ENCODE results near the gene KRTAP5-2. TPM values are rescaled to one million over a fixed set of nuclear protein-coding genes. Genes with fewer than 3 reads are reported as not detected.

KRTAP5-2 gene
- total and polyA plus RNA-seq, 2 donors: 0.11 TPM; not detected in 1

DNA sequence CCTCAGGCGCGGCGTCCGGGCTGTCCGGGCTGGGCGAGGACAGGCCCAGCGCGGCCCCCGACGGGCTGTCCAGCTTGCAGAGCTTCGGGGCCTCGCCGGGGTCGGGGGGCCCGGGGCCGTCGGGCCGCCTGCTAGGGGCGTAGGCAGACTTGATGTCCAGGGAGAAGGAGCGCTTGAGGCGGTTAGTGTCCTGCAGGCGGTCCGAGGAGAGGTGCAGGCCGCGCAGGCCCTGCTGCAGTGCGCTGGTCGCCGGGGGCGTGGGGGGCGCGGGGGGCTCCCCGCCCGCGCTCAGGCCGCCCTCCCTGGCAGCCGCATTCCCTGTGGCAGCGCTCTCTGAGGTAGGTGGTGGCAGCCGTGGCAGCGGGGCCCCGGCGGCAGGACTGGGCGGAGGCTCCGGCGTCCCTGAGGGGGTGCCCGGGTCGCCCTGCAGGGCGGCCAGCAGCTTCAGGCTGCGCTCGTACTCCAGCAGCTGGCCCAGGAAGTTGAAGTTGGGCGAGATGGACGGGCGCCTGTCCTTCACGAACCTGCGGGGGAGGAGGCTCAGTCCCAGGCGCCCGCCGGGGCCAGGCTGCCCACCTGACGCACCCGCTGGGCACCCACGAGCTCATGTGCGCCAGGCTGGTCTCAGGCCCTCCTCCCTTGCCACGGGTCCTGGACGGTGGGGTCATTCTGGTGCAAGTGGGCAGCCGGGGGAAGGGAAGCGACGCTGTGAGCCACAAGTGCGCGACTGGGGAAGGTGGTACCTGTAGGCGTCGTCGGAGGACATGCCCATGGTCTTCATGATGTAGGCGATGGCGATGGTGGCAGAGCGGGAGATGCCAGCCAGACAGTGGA is 40.8 kb downstream of the KRTAP5-2 start:
- Histone ChIP-seq H3K4me1 (ENCODE audit: control insufficient read depth in 2 of 2, insufficient read depth in 2 of 2, low read length in 2 of 2) (no peaks in the 10 kb centered on the region), H3K4me3 (ENCODE audit: low read length in 2 of 2) (no peak overlapping the region), H3K9me3 (ENCODE audit: control insufficient read depth in 2 of 2, insufficient read depth in 1 of 2, low read length in 1 of 2) (peaks cover 0 to 1% of the 10 kb centered on the region in 2 donors), H3K36me3 (ENCODE audit: control insufficient read depth in 2 of 2, insufficient read depth in 2 of 2, low read length in 1 of 2) (no peaks in the 10 kb centered on the region), H3K27ac (ENCODE audit: low read depth in 1 of 2, low read length in 1 of 2) (no peak overlapping the region), H3K27me3 (ENCODE audit: control insufficient read depth in 2 of 2, insufficient read depth in 1 of 2, low read length in 1 of 2) (peaks cover 38 to 82% of the 10 kb centered on the region in 2 donors)
- WGBS: 70% methylated on average over 74 of the region's 74 CpGs
- no peak for DNase-seq (ENCODE audit: low read depth in 6 of 9, low spot score in 9 of 9)

GRCh38 chr11:1556278-1556902 is 41.7 kb downstream of the KRTAP5-2 start:
- H3K9me3 ChIP-seq (ENCODE audit: control insufficient read depth in 2 of 2, insufficient read depth in 1 of 2, low read length in 1 of 2): peaks cover 0 to 1% of the 10 kb centered on the region in 2 donors
- no peak overlapping the region for H3K4me3 ChIP-seq (ENCODE audit: low read length in 2 of 2)
- no peaks in the 10 kb centered on the region for H3K36me3 ChIP-seq (ENCODE audit: control insufficient read depth in 2 of 2, insufficient read depth in 2 of 2, low read length in 1 of 2)
- H3K4me1 ChIP-seq (ENCODE audit: control insufficient read depth in 2 of 2, insufficient read depth in 2 of 2, low read length in 2 of 2): no peaks in the 10 kb centered on the region
- no peak overlapping the region for H3K27ac ChIP-seq (ENCODE audit: low read depth in 1 of 2, low read length in 1 of 2)
- DNase-seq (ENCODE audit: low read depth in 6 of 9, low spot score in 9 of 9): no peak
- peaks cover 37 to 78% of the 10 kb centered on the region in 2 donors for H3K27me3 ChIP-seq (ENCODE audit: control insufficient read depth in 2 of 2, insufficient read depth in 1 of 2, low read length in 1 of 2)
- 24% methylated on average over 63 of the region's 63 CpGs for WGBS

- peaks cover 36 to 74% of the 10 kb centered on the region in 2 donors for H3K27me3 ChIP-seq (ENCODE audit: control insufficient read depth in 2 of 2, insufficient read depth in 1 of 2, low read length in 1 of 2)
These were observed 42.4 kb downstream of the KRTAP5-2 start for GRCh38 chr11:1555713-1556153.

DNA sequence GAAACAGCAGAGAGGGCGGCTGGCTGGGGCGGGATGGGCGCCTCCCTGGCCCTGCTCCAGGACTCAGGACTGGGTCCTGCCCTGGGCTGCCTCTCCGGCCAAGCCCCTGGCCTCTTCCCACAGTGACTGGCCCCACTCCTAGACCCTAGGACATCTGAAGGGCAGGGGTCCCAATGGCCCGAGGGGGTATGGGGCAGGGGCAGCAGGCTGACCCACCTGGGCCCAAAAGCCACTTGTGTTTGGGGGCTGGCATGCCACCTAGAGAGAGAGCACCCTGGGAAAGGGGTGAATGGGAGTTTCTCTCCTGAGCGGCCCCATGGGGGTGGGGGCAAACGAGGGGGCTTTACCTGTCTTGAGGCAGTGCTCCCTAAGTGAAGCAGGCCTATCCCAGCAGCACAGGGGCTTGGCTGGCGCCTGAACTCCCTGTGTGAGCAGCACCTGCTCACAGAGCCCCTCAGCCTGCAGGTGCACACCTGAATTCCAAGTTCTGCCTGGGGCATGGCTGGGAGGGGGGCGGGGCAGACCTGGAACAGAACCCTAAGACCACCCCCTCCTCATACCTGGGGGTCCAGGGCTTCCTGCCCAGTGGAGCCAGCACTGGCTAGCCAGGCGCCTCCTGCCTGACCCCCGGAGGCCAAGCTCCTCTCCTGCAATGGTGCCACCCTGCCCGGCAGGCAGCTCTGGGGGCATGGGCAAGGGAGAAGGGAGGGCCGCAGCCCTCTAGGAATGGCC is 42.9 kb downstream of the KRTAP5-2 start:
- no peak overlapping the region for H3K4me3 ChIP-seq (ENCODE audit: low read length in 2 of 2)
- H3K27ac ChIP-seq (ENCODE audit: low read depth in 1 of 2, low read length in 1 of 2): no peak overlapping the region
- H3K4me1 ChIP-seq (ENCODE audit: control insufficient read depth in 2 of 2, insufficient read depth in 2 of 2, low read length in 2 of 2): no peaks in the 10 kb centered on the region
- peaks cover 0 to 1% of the 10 kb centered on the region in 2 donors for H3K9me3 ChIP-seq (ENCODE audit: control insufficient read depth in 2 of 2, insufficient read depth in 1 of 2, low read length in 1 of 2)
- WGBS: 80% methylated on average over 13 of the region's 13 CpGs
- H3K27me3 ChIP-seq (ENCODE audit: control insufficient read depth in 2 of 2, insufficient read depth in 1 of 2, low read length in 1 of 2): peaks cover 36 to 71% of the 10 kb centered on the region in 2 donors
- no peak for DNase-seq (ENCODE audit: low read depth in 6 of 9, low spot score in 9 of 9)
- H3K36me3 ChIP-seq (ENCODE audit: control insufficient read depth in 2 of 2, insufficient read depth in 2 of 2, low read length in 1 of 2): no peaks in the 10 kb centered on the region

More at GRCh38 chr11:1555713-1556153, 42.4 kb downstream of the KRTAP5-2 start:
- DNase-seq (ENCODE audit: low read depth in 6 of 9, low spot score in 9 of 9): no peak
- H3K36me3 ChIP-seq (ENCODE audit: control insufficient read depth in 2 of 2, insufficient read depth in 2 of 2, low read length in 1 of 2): no peaks in the 10 kb centered on the region
- no peak overlapping the region for H3K4me3 ChIP-seq (ENCODE audit: low read length in 2 of 2)
- H3K27ac ChIP-seq (ENCODE audit: low read depth in 1 of 2, low read length in 1 of 2): no peak overlapping the region
- WGBS: 49% methylated on average over 9 of the region's 9 CpGs
- H3K4me1 ChIP-seq (ENCODE audit: control insufficient read depth in 2 of 2, insufficient read depth in 2 of 2, low read length in 2 of 2): no peaks in the 10 kb centered on the region
- peaks cover 0 to 1% of the 10 kb centered on the region in 2 donors for H3K9me3 ChIP-seq (ENCODE audit: control insufficient read depth in 2 of 2, insufficient read depth in 1 of 2, low read length in 1 of 2)

GRCh38 chr11:1553808-1554594 is 44.1 kb downstream of the KRTAP5-2 start:
- H3K27ac ChIP-seq (ENCODE audit: low read depth in 1 of 2, low read length in 1 of 2): no peak overlapping the region
- H3K27me3 ChIP-seq (ENCODE audit: control insufficient read depth in 2 of 2, insufficient read depth in 1 of 2, low read length in 1 of 2): peaks cover 45 to 73% of the 10 kb centered on the region in 2 donors
- no peak for DNase-seq (ENCODE audit: low read depth in 6 of 9, low spot score in 9 of 9)

GRCh38 chr11:1549338-1550330 is 48.5 kb downstream of the KRTAP5-2 start:
- Histone ChIP-seq H3K4me3 (ENCODE audit: low read length in 2 of 2) (no peak overlapping the region), H3K4me1 (ENCODE audit: control insufficient read depth in 2 of 2, insufficient read depth in 2 of 2, low read length in 2 of 2) (peaks cover 0 to 3% of the 10 kb centered on the region in 2 donors), H3K27ac (ENCODE audit: low read depth in 1 of 2, low read length in 1 of 2) (no peak overlapping the region), H3K36me3 (ENCODE audit: control insufficient read depth in 2 of 2, insufficient read depth in 2 of 2, low read length in 1 of 2) (no peaks in the 10 kb centered on the region), H3K27me3 (ENCODE audit: control insufficient read depth in 2 of 2, insufficient read depth in 1 of 2, low read length in 1 of 2) (peaks cover 49 to 79% of the 10 kb centered on the region in 2 donors), H3K9me3 (ENCODE audit: control insufficient read depth in 2 of 2, insufficient read depth in 1 of 2, low read length in 1 of 2) (peaks cover 0 to 1% of the 10 kb centered on the region in 2 donors)
- WGBS: 83% methylated on average over 13 of the region's 13 CpGs
- no peak for DNase-seq (ENCODE audit: low read depth in 6 of 9, low spot score in 9 of 9)

More at GRCh38 chr11:1553808-1554594, 44.1 kb downstream of the KRTAP5-2 start:
- H3K4me3 ChIP-seq (ENCODE audit: low read length in 2 of 2): no peak overlapping the region
- WGBS: 58% methylated on average over 20 of the region's 20 CpGs
- no peaks in the 10 kb centered on the region for H3K4me1 ChIP-seq (ENCODE audit: control insufficient read depth in 2 of 2, insufficient read depth in 2 of 2, low read length in 2 of 2)
- H3K9me3 ChIP-seq (ENCODE audit: control insufficient read depth in 2 of 2, insufficient read depth in 1 of 2, low read length in 1 of 2): peaks cover 0 to 1% of the 10 kb centered on the region in 2 donors
- no peaks in the 10 kb centered on the region for H3K36me3 ChIP-seq (ENCODE audit: control insufficient read depth in 2 of 2, insufficient read depth in 2 of 2, low read length in 1 of 2)

- H3K36me3 ChIP-seq (ENCODE audit: control insufficient read depth in 2 of 2, insufficient read depth in 2 of 2, low read length in 1 of 2): no peaks in the 10 kb centered on the region
- no peak for DNase-seq (ENCODE audit: low read depth in 6 of 9, low spot score in 9 of 9)
- H3K4me3 ChIP-seq (ENCODE audit: low read length in 2 of 2): no peak overlapping the region
- peaks cover 59 to 79% of the 10 kb centered on the region in 2 donors for H3K27me3 ChIP-seq (ENCODE audit: control insufficient read depth in 2 of 2, insufficient read depth in 1 of 2, low read length in 1 of 2)
- H3K27ac ChIP-seq (ENCODE audit: low read depth in 1 of 2, low read length in 1 of 2): no peak overlapping the region
- peaks cover 0 to 3% of the 10 kb centered on the region in 2 donors for H3K4me1 ChIP-seq (ENCODE audit: control insufficient read depth in 2 of 2, insufficient read depth in 2 of 2, low read length in 2 of 2)
- H3K9me3 ChIP-seq (ENCODE audit: control insufficient read depth in 2 of 2, insufficient read depth in 1 of 2, low read length in 1 of 2): peaks cover 0 to 2% of the 10 kb centered on the region in 2 donors
- 20% methylated on average over 34 of the region's 34 CpGs for WGBS
These were observed 49.6 kb downstream of the KRTAP5-2 start for GRCh38 chr11:1548221-1549070.
